Bone marrow (tissue), 2 donors: ENCODE results near the gene POLR1F.
"Not testable (repeated sequence)": the region's sequence is repeated elsewhere in the genome, so short reads cannot be mapped to it uniquely, and the experiment has no call there.

ENCODE experiments used
- DNase-seq, 2 donors: peaks; one replicate each; lab custom pipeline; 2025; lab: John Stamatoyannopoulos, UW

Gene POLR1F, protein sequence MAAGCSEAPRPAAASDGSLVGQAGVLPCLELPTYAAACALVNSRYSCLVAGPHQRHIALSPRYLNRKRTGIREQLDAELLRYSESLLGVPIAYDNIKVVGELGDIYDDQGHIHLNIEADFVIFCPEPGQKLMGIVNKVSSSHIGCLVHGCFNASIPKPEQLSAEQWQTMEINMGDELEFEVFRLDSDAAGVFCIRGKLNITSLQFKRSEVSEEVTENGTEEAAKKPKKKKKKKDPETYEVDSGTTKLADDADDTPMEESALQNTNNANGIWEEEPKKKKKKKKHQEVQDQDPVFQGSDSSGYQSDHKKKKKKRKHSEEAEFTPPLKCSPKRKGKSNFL

DNA sequence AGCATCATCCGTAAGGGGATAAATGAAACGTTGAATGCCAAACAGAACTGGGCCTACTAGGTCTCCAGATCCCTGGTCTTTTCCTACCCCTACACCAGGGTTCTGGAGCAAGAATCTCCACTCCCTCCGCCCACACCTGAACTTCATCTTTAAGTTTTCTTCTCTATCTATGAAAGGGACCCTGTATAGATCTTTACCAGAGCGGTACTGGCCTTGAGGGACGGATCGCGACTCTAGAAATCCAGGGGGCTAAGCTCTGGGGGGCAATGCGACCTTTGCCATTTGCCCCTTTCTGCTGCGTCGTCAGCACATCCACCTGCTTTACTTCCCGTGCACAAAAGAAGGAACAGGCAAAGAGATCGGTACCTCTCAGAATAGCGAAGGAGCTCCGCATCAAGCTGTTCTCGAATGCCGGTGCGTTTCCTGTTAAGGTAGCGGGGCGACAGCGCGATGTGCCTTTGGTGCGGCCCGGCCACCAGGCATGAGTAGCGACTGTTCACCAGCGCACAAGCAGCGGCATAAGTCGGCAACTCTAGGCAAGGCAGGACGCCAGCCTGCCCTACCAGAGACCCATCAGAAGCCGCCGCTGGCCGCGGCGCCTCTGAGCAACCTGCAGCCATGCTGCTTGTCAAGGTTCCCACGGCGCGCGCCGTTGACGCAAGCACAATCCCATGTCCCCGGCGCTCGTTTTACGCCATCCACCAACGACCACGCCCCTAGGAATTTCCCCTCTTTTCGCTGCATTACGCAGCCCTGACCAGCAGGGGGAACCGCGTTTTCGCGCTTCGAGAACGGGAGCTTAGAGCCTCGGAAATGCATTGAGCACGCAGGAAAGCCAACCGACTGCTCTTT lies at the start of gene POLR1F:
TSS of gene POLR1F (minus strand) at position 641 of the 852 bp plus-strand sequence. CDS start at position 620, 21 bp downstream.
- peak; percentile 82 to 91 for DNase-seq

DNA sequence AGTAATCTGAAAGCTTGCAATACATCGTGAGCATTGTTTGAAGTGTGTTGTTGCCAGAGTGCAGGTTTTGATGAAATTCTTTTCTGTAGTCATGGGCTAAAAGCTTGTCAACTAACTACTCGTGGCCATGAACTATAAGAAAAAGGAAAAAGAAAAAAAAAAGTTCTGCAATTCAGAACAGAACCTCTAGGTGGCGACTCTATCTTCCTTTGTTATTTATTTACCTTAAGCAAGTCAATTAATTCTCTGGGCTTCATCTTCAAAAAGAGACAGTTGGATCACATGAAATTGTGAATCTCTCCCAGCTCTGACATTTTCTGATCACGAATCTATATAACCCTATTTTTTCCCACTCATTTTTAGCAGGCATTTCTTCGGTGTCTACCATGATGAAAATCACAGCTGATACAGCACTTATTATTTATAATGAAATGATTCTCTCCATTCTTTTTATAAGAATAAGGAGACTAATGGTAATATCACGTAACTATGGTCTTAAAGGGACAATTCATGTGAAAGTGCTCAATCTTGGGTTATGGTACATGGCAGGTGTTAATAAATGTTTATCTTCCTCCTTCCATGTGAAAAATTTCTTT lies 45.8 kb upstream of the POLR1F start:
- DNase-seq = peak in 1 of 2 donors; percentile 33

- DNase-seq = no peak
These were observed 43.2 kb upstream of the POLR1F start for GRCh38 chr7:19752020-19752419.

GRCh38 chr7:19749658-19750057 lies 40.8 kb upstream of the POLR1F start:
- DNase-seq = no peak

DNA sequence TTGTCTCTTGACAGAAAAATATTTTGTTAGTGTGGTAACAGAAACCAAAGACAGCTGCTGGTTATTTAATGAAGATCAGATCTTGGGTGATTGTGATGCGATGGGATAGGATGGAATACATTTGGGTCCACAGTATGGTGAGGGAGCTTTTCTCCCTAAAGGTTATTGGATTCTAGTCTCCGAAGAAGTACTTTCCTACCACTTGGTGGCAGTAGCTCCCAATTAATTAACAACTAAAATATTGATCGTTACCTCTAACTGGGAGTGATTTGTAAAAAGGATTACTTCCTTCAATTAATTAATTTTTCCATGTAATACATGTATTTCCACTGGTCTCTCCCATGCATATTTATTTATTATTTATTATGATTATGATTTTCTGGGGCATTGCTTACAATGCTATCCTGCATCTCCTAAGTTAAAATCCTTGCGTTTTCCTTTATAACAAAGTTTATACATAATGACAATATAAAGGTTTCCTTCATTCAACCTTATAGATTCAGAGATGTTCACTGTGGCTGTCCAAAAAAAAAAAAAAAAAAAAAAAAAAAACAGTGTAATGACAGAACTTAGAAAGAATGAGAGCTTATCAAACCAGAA lies 39.0 kb upstream of the POLR1F start:
- no peak for DNase-seq

GRCh38 chr7:19744075-19744474 lies 35.2 kb upstream of the POLR1F start:
- no peak for DNase-seq

DNA sequence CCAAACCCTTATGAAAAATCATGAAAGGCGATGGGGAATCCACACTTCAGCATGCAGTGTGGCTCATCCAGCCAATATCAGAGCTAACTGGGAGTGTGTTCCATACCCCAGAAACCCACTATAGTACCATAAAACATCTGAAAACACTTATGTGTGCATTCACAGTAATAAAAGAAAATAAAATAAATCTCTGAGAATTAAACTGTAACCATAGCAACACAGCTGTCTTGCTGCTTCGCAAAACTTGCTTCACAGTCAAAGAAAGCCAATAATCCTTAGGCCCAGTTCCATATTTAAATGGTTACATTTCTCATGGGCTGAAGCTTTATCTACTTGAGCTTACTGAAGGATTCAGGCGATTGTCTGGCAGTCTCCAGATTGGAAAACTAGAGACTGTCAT lies 19.9 kb upstream of the POLR1F start:
- DNase-seq = no peak

DNA sequence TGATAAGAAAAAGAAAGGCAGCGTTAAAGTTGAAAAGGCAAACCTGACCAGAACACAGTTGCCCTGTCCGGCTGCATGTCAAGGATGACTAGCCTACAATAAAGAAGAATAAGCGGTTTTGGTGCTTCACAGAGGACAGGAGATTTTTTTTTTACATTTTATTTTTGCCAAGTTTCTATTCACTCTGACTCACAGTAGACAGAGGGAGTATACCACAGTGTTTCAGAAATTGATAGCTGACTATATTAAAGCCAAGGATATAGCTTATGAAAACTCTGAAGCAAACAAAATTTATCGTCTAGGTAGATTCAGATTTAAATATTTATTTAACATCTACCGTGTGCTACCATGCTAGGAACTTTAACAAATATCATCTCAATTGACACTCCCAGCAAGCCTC lies 16.9 kb upstream of the POLR1F start:
- DNase-seq = no peak

DNA sequence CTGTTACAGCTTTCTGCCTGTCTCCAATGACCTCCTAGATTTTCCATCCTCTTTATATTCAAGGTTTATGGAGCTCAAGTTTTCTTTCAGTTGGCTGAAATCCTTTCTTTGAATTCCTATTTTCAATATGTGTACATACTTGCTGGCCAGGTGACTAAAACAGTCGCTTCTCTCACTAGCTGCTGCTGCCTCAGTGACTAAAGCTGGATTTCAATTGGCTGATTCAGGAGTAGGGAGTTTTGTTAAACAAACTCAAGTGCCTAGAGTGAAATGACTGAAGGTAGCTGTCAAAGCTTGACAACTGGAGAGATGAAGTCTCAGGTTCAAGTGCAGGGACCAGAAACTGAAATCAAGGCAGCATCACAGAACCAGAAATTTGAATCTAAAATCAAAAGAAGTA lies 6.7 kb upstream of the POLR1F start:
- no peak for DNase-seq

GRCh38 chr7:19713676-19714075 lies 4.8 kb upstream of the POLR1F start:
- DNase-seq = peak in 1 of 2 donors; percentile 25

GRCh38 chr7:19709249-19709578 lies 377 bp upstream of the POLR1F start:
- no peak for DNase-seq

DNA sequence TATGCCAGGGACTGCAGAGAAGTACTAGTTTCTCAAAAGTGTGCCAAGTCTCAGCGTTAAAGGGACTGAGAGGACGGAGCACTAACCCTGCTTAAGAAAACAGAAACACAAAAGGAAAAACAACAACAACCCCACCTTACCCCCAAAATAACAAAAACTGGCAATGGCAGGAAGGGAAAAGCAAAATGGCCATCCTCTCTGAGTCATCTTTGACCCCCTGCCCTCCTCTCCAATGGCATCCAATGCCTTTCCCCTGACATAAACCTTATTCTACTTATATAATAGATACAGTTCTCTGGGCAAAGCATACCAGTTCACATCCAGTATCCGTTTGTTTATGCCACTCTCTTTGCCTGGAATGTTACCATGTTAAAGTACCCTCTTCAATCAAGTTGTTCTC lies 1.6 kb downstream of the POLR1F start:
- no peak for DNase-seq

GRCh38 chr7:19705663-19706062 lies 3.2 kb downstream of the POLR1F start:
- DNase-seq = no peak

DNA sequence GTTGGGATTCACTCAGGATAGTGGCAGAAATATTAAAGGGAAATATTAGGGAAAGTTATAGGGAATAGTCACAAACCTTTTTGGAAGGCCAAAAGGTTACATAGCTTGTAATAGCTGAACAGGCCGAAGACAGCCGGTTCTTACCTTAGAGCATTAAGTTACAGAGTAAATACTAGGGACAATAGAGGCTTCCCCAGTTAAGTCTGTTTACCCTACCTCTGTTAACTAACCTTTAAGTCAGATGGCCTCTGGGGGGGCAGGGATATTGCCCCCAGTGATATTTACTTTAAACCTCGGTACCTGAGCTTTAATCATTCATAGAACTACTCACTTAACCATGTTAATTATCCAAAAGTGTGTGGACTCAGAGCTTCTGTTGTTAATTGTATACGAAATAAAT lies 7.4 kb downstream of the POLR1F start:
- DNase-seq = no peak

GRCh38 chr7:19700936-19701335 lies 7.9 kb downstream of the POLR1F start:
- no peak for DNase-seq

GRCh38 chr7:19698331-19698730 lies 10.5 kb downstream of the POLR1F start:
- no peak for DNase-seq

DNA sequence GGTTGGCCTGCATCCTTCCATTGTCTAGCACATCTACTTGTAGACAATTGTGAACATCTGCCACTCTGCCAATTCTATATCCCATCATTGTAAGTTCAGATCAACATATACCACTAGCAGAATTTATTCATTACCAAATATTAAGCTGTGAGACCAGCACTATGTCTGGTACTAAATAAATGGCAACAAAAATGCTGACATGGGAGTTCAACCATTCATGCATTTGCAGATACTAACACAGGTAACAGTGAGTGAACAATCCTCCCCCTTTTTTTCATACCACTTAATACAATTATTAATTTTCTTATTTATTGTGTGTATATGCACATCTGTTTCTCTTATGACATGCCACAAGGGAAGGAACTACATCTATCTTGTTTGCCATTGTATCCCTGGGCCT lies 11.9 kb downstream of the POLR1F start:
- DNase-seq = no peak

GRCh38 chr7:19692111-19692828 lies 16.6 kb downstream of the POLR1F start:
- DNase-seq = no peak

DNA sequence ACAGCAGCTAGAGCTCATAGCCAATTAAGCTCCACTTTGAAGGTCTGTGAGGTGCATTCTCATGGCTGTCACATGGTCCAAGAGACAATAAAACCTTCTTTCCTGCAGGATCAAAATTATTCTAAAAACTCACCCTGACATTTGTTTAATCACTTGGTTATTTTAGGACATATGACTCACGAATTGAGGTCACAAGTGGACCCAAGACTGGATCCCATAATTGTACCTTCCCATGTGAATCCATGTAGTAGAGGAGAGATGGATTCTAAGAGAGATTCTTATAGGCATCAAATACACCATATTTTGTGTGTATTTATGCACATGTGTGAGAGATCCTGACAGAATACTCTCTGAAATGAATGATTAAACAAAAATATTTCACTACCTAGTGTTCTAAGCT lies 18.1 kb downstream of the POLR1F start:
- DNase-seq = no peak

DNA sequence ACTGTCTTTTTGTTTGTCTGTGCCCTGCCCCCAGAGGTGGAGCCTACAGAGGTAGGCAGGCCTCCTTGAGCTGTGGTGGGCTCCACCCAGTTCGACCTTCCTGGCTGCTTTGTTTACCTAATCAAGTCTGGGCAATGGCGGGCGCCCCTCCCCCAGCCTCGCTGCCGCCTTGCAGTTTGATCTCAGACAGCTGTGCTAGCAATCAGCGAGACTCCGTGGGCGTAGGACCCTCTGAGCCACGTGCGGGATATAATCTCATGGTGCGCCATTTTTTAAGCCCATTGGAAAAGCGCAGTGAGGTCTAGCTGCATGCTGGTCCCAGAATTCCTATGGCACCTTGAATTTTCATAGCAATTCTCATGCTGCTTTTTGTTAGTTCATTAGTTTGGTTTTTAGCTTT lies 19.7 kb downstream of the POLR1F start:
- not testable (repeated sequence) for DNase-seq

DNA sequence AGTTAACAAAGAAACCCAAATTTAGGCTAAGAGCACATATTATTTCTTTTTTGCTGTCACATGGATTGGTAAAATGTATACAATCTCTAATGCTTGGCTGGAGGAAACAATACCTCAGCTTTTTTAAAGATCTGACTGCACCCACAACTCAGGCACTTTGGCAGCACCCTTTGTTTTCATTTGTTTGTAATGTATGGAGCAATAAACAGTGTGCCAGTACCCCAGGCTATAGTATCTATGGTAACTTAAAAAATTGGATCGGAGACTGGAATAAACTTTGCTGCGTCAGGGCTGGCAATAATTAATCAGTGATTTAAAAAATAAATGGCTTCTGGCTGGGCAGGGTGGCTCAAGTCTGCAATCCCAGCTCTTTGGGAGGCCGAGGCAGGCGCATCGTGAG lies 27.2 kb downstream of the POLR1F start:
- no peak for DNase-seq

DNA sequence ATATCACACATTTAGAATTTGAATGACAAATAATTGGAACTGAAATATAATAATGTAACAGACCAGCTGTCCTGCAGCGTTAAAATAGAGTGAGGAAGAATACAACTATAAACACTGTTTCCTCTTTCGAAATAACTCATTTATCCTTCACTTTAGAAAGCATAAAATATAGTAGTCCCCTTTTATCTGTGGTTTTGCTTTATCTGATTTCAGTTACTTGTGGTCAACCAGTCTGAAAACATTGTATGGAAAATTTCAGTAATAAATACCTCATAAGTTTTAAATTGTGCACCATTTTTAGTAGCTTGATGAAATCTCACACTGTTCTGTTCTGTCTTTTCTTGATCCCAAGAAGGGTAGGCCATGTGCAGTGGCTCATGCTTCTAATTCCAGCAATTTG lies 31.7 kb downstream of the POLR1F start:
- DNase-seq = peak in 1 of 2 donors; percentile 71
